GM19023 (cell line): ENCODE results near the gene RAC3.
"Not testable (repeated sequence)": the region's sequence is repeated elsewhere in the genome, so short reads cannot be mapped to it uniquely, and the experiment has no call there.

Experiments used
- ATAC-seq: cut with Tn5 transposase; IDR thresholded peaks from one replicate; pipeline ENCODE4 v1.9.1; 2021; ENCODE audit warnings: mild to moderate bottlenecking, moderate library complexity; ENCODE audit not compliant: unreplicated experiment

The RAC3 gene

GRCh38 chr17:82037889-82038195, 6.4 kb downstream of the RAC3 start:
- no peak for ATAC-seq

GRCh38 chr17:82038796-82039409, 7.4 kb downstream of the RAC3 start:
- ATAC-seq: not testable (repeated sequence)

GRCh38 chr17:82039695-82040299, 8.3 kb downstream of the RAC3 start:
- no peak for ATAC-seq

- no peak for ATAC-seq
These were observed 9.8 kb downstream of the RAC3 start for GRCh38 chr17:82041144-82041814.

GRCh38 chr17:82042649-82043048, 11.2 kb downstream of the RAC3 start:
- ATAC-seq: no peak

- ATAC-seq: no peak
These were observed 12.0 kb downstream of the RAC3 start for GRCh38 chr17:82043507-82043906.

- ATAC-seq: no peak
These were observed 14.5 kb downstream of the RAC3 start for GRCh38 chr17:82045936-82046484.

GRCh38 chr17:82046903-82047302, 15.4 kb downstream of the RAC3 start:
- no peak for ATAC-seq

GRCh38 chr17:82047379-82047778, 15.9 kb downstream of the RAC3 start:
- ATAC-seq: no peak

- no peak for ATAC-seq
These were observed 16.6 kb downstream of the RAC3 start for GRCh38 chr17:82047914-82048570.

- no peak for ATAC-seq
These were observed 17.1 kb downstream of the RAC3 start for GRCh38 chr17:82048571-82048971.

GRCh38 chr17:82049106-82049505, 17.6 kb downstream of the RAC3 start:
- ATAC-seq: no peak

GRCh38 chr17:82049521-82049971, 18.1 kb downstream of the RAC3 start:
- no peak for ATAC-seq

GRCh38 chr17:82050152-82050760, 18.8 kb downstream of the RAC3 start:
- ATAC-seq: no peak

- no peak for ATAC-seq
These were observed 19.5 kb downstream of the RAC3 start for GRCh38 chr17:82050761-82051641.

- ATAC-seq: no peak
These were observed 20.5 kb downstream of the RAC3 start, which contains the start of the genes GPS1 and RFNG for GRCh38 chr17:82051776-82052637. GPS1 (plus strand) TSS chr17:82051898; CDS start chr17:82051932, 34 bp downstream. RFNG (minus strand) TSS chr17:82051811; CDS start chr17:82051766, 45 bp downstream.

- no peak for ATAC-seq
These were observed 21.2 kb downstream of the RAC3 start for GRCh38 chr17:82052638-82053059.

GRCh38 chr17:82053130-82053529, 21.7 kb downstream of the RAC3 start:
- no peak for ATAC-seq
